WI38 (cell line): ENCODE data around the gene PRSS12.

Source experiments
- H3K4me3 ChIP-seq: 2 replicates; pipeline ENCODE4 v1.5.1; 2011; ENCODE audit warnings: low read depth, mild to moderate bottlenecking, control low read depth, low read length
- CTCF ChIP-seq: IDR thresholded peaks from 2 replicates; pipeline ENCODE4 v1.5.1; 2012; ENCODE audit warnings: low read depth, mild to moderate bottlenecking, control low read depth, low read length

Gene PRSS12

DNA sequence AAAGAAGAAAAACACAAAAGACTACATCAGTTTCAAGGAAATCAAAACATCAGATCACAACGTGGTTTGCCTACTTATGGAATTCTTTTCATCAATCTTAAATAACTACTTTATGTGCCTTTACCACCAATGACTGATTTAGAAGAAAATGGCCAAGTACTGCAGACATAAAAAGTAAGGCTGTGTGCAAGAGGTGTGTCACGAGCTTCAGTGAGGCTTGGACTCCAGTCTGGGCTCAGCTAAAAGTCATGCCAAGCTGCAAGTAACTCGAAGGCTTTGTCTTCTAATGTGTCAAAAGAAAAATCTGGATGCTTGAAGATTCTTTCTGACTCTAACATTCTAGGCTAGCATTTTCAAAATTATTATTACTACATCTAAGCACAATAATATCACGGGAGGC, 17.0 kb downstream of the PRSS12 start:
- no peak for TF ChIP-seq CTCF
- no peak overlapping the region for H3K4me3 ChIP-seq

DNA sequence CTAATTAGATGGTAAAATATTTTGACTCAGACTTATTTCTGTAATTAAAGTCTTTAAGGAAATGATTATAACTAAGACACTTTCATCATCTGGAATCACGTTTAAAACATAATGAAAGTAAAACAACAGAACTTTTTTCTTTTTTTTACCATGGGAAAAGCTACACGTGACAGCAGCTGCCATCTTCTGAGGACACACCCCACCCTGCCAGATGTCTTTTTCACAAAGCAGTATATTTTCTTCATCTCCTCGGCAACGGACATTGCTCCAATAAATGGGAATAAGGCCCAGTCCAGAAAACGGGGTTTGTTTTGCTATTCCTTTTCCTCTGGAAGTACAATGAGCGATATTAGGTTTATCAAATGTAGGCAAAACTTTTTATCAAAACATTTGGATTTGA, 17.5 kb downstream of the PRSS12 start:
- no peak overlapping the region for H3K4me3 ChIP-seq
- TF ChIP-seq CTCF: no peak

- no peak for TF ChIP-seq CTCF
- no peak overlapping the region for H3K4me3 ChIP-seq
These were observed 21.5 kb downstream of the PRSS12 start for GRCh38 chr4:118331352-118331751.

DNA sequence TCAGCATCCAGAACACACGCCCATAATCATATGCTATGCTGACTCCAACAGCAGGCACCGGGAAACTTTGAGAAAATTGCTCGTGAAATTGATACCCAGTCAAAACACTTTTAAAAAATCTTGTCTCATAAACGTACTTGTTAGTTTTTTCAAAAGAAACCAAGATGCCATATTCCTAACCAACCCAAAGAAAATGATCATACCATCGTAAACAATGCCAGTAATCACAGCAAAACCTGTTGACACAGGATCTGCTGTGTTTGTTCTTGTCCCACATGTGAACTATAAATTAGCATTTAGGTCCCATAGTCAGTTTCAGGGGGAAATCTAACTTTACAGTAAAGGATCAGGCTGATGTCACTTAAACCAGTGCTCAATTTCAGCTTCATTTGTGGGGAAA, 23.0 kb downstream of the PRSS12 start:
- no peak overlapping the region for H3K4me3 ChIP-seq
- no peak for TF ChIP-seq CTCF

DNA sequence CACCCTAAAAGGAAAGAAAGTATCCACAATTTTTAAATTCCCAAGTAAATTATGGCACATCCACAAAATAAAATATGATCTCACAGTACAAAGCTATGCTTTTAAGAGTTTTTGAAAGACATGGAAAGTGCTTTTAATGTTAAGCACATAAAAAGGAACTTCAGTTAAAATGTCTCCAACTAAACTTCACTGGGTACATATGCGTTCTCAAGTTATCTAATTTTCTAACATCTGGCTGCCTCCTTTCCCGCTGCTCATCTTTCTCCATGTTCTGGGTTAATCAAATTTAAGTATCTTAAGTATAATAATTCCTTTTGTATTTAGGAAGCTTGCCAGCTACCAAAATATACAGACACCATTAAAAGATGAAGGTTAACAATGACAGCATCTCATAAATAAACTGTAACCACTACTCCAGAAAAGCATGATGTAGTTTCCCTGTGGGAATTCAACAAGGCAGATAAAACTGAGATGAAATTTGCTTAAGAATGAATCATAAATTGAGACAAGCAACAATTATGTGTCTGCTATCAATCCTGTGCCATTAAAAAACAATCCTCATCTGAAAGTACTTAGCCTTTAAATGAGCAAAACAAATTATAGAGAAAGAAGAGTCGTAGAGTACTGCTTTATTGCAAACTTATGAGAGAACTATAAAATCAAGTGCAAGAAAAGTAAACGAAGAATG, 25.1 kb downstream of the PRSS12 start:
- no peak overlapping the region for H3K4me3 ChIP-seq
- TF ChIP-seq CTCF: no peak

GRCh38 chr4:118326585-118326984, 26.2 kb downstream of the PRSS12 start:
- no peak overlapping the region for H3K4me3 ChIP-seq
- no peak for TF ChIP-seq CTCF

GRCh38 chr4:118325431-118325830, 27.4 kb downstream of the PRSS12 start:
- no peak overlapping the region for H3K4me3 ChIP-seq
- no peak for TF ChIP-seq CTCF
